ENCODE results near the gene SLC38A9. TPM values are rescaled to one million over a fixed set of nuclear protein-coding genes. Genes with fewer than 3 reads are reported as not detected.

The SLC38A9 gene
- polyA plus RNA-seq, 1 donor (not counting 4 experiments of a cell fraction or from before 2014, with no cell fraction given), result 43.3 TPM

GRCh38 chr5:55714749-55715148, 2.6 kb upstream of the SLC38A9 start:
- H3K9ac ChIP-seq (ENCODE audit: control insufficient read depth, extremely low read depth, insufficient read depth, low read length), result no peak overlapping the region
- DNase-seq (ENCODE audit: low read depth, low spot score) (no peak), FAIRE-seq (no peak)
- H3K27me3 ChIP-seq (ENCODE audit: control insufficient read depth, extremely low read depth, insufficient read depth, low read length), result no peaks in the 10 kb centered on the region
- H3K4me2 ChIP-seq (ENCODE audit: control insufficient read depth, extremely low read depth, insufficient read depth, low read depth, low read length), result no peak overlapping the region
- H3K27ac ChIP-seq (ENCODE audit: control insufficient read depth, insufficient read depth, low read length), result no peak overlapping the region
- H3K9me1 ChIP-seq (ENCODE audit: control insufficient read depth, extremely low read depth, insufficient read depth, low read length), result no peaks in the 10 kb centered on the region
- dilution Hi-C loops (cut with MboI; ENCODE audit: extremely low pct_ligation_motif_present, low sequenced_read_pairs), result no loop called here
- H4K20me1 ChIP-seq (ENCODE audit: control insufficient read depth, extremely low read depth, insufficient read depth, low read length), result no peaks in the 10 kb centered on the region
- peaks cover 6% of the 10 kb centered on the region for H3K4me1 ChIP-seq (ENCODE audit: control insufficient read depth, extremely low read depth, insufficient read depth, low read length)
- TF ChIP-seq CTCF (optimal IDR thresholded peaks at IDR 0.05 in 1 of 3, IDR thresholded peaks at IDR 0.05 in 1 of 3, conservative IDR thresholded peaks at IDR 0.05 in 1 of 3; ENCODE audit: extremely low read depth in 1 of 3, insufficient read depth in 2 of 3, low read length in 3 of 3) (no peak), EZH2 (IDR thresholded peaks at IDR 0.05; ENCODE audit: low read length) (no peak)
- H3K79me2 ChIP-seq (ENCODE audit: control insufficient read depth, insufficient read depth, low read length), result peaks cover 6% of the 10 kb centered on the region
- no peak overlapping the region for H2AFZ ChIP-seq (ENCODE audit: control insufficient read depth, low read length)
- H3K36me3 ChIP-seq (ENCODE audit: control insufficient read depth in 2 of 2, extremely low read depth in 1 of 2, insufficient read depth in 2 of 2, low read length in 2 of 2), result no peaks in the 10 kb centered on the region
- no peak overlapping the region for H3K4me3 ChIP-seq (ENCODE audit: control insufficient read depth in 2 of 3, extremely low read depth in 1 of 3, insufficient read depth in 2 of 3, low read depth in 1 of 3, low read length in 3 of 3)
- no peaks in the 10 kb centered on the region for H3K9me3 ChIP-seq (ENCODE audit: control insufficient read depth, low read depth, low read length)

- Histone ChIP-seq H3K4me3 (ENCODE audit: control insufficient read depth in 2 of 3, extremely low read depth in 1 of 3, insufficient read depth in 2 of 3, low read depth in 1 of 3, low read length in 3 of 3) (no peak overlapping the region), H3K9me1 (ENCODE audit: control insufficient read depth, extremely low read depth, insufficient read depth, low read length) (no peaks in the 10 kb centered on the region), H3K9ac (ENCODE audit: control insufficient read depth, extremely low read depth, insufficient read depth, low read length) (no peak overlapping the region), H3K27me3 (ENCODE audit: control insufficient read depth, extremely low read depth, insufficient read depth, low read length) (no peaks in the 10 kb centered on the region), H3K27ac (ENCODE audit: control insufficient read depth, insufficient read depth, low read length) (no peak overlapping the region), H2AFZ (ENCODE audit: control insufficient read depth, low read length) (no peak overlapping the region), H3K79me2 (ENCODE audit: control insufficient read depth, insufficient read depth, low read length) (peaks cover 6% of the 10 kb centered on the region), H4K20me1 (ENCODE audit: control insufficient read depth, extremely low read depth, insufficient read depth, low read length) (no peaks in the 10 kb centered on the region), H3K9me3 (ENCODE audit: control insufficient read depth, low read depth, low read length) (no peaks in the 10 kb centered on the region), H3K36me3 (ENCODE audit: control insufficient read depth in 2 of 2, extremely low read depth in 1 of 2, insufficient read depth in 2 of 2, low read length in 2 of 2) (no peaks in the 10 kb centered on the region), H3K4me1 (ENCODE audit: control insufficient read depth, extremely low read depth, insufficient read depth, low read length) (peaks cover 6% of the 10 kb centered on the region), H3K4me2 (ENCODE audit: control insufficient read depth, extremely low read depth, insufficient read depth, low read depth, low read length) (no peak overlapping the region)
- dilution Hi-C loops (cut with MboI; ENCODE audit: extremely low pct_ligation_motif_present, low sequenced_read_pairs), result no loop called here
- DNase-seq (ENCODE audit: low read depth, low spot score) (no peak), FAIRE-seq (no peak)
- TF ChIP-seq EZH2 (IDR thresholded peaks at IDR 0.05; ENCODE audit: low read length), result no peak
- TF ChIP-seq CTCF (optimal IDR thresholded peaks at IDR 0.05 in 1 of 3, IDR thresholded peaks at IDR 0.05 in 1 of 3, conservative IDR thresholded peaks at IDR 0.05 in 1 of 3; ENCODE audit: extremely low read depth in 1 of 3, insufficient read depth in 2 of 3, low read length in 3 of 3), result peak in 2 of 3 experiments; percentile 6 to 55
Observed at GRCh38 chr5:55714339-55714738, 2.2 kb upstream of the SLC38A9 start.

All from keratinocyte (primary cell).